ENCODE data around the gene PTGR3.
"Not testable (repeated sequence)": the region's sequence is repeated elsewhere in the genome, so short reads cannot be mapped to it uniquely, and the experiment has no call there.

PTGR3 gene

DNA sequence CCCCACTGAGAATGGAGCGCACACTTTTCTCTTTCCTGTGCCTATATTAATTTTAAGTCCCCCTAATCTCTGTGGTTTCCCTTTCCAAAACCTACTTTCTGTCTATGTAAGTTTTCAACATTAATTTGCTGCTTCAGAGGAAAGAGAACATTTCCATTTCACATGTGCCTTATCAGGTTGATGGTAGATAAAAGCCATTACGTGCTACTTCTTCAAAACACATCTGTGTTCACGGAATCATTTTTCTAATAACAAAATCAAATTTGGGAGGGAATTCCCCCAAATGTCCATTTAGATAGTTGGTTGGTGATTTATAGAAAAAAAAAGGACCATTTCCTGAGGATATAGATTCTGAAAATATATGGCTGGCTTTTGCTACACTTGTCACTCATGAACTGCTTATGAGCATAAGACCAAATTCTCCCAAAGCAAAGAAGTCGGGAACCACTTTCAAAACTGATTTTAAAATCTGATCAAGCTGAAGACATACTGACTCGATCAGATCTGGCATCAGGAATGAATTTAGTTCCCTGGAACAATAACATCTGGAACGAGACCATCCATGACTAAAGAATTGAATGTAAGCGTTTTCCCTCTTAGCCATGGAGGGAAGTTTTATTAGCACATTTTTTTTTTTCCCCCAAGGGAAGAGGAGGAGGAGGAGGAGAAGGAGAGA, 8.2 kb downstream of the PTGR3 start:
- no peak for DNase-seq

DNA sequence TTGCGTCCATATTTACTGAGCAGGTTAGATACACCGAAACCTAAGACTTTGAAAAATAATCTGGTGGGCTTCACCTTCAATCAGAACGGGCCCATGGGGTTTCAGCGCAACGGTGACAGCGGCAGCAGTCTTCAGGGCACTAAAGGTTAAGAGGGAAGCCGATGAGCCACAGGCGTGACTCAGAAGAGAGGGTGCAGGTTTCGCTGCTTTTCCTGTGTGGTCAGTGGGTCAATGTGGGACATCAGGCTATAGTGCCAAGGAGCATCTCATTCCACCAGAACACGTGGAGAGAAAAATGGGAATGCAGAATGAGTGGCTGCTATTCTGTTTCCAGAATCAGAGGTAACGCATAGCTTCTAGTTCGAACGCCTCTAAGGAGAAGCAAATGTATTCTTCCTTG, 8.9 kb downstream of the PTGR3 start:
- no peak for DNase-seq

DNA sequence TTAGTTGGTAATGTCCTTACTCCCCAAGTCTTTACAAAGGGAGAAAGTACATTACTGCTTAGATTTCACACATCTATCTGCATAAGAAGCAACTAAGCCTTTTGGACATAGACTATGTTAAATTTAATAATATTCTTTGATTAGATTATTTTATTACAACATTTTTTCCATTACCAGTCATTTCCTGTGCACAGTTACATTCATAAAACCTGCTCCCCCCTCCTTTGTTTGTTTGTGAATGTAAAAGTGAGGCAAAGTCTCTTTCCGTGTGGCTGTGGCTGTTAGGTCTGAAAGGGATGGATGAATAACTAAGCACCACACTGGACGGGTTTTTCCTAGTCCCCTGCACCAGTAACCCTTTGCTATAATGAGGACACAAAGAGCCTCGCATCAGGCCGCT, 9.6 kb downstream of the PTGR3 start:
- DNase-seq, result no peak

DNA sequence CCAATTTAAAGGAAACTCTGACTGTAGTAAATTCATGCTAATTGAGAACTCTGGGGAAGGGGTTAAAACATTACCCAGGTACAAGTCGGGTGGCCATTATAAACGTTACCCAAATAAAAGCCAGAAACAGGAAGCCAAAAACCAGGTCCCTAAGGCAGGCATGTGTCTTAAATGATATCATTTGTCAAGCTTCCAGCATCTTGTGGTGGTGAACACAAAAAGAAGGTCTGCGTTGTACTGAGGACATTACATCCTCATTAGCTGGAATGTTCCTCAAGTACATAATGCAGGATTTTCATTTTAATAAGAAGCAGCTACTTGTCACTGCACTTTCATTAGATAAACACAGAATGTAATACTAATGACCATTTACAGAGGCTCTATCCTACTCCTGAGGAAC, 10.9 kb downstream of the PTGR3 start:
- no peak for DNase-seq

DNA sequence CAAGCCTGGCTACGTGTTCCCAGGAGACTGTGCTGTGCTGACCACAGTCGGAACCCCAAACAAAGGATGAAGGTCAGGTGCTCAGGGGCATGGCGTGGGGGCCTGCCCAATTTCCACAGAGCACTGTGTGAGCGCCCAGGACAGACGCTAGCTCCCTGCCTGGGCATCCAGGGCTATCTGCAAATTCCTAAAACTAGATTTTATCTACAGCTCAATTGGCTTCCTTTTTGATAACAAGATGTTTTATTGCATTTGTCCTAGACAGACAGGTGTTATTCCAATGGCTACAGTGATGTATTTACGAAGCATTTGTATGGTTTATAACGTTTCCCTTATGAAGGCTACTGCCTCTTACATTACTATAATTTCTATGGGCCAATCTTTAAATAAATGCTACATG, 16.0 kb downstream of the PTGR3 start:
- DNase-seq, result no peak

DNA sequence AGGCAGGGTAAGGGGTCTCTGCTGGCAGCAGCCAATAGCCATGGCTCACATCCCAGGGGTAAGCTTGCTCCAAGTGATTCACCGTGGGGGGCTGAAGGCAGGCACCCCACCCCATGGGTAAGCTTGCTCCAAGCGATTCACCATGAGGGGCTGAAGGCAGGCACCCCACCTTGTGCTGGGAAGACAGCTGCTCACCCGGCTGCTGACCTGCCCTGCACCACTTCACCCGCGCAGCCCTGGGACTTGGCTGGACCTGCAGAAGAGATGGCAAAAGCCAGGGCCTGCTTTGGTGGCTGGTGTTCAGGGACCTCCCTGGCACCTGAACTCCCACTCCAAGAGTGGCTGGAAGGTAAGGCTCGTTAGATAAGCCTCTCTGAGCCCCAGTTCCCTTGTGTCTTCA, 19.2 kb downstream of the PTGR3 start:
- DNase-seq, result no peak

DNA sequence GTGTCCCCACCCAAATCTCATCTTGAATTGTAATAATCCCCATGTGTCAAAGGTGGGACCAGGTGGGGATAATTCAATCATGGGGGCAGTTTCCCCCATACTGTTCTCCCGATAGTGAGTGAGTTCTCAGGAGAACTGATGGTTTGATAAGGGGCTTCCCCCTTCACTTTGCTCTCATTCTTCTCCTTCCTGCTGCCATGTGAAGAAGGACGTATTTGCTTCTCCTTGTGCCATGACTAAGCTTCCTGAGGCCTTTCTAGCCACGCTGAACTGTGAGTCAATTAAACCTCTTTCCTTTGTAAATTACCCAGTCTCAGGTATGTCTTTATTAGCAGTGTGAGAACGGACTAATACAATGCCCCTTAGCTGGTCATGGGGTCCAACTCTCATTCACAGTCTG, 21.2 kb downstream of the PTGR3 start:
- not testable (repeated sequence) for DNase-seq

DNA sequence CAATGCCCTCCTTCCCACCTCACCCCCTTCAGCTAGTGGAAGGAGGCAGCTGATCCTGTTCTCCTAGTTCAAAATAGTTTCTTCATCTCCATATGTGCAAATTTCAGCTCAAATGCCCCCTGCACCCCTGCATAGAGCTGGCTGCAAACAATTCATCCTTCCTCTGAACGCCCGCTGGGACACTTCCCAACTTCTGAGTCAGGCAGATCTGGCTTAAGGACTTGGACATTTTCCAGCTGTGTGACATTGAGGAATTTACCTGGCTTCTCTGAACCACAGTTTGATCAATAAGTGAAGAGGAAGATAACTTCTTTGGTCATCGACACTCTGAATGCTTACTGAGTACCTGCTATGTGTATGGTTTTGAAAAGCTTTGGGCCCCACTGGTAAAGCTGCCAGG, 23.5 kb downstream of the PTGR3 start:
- no peak for DNase-seq

DNA sequence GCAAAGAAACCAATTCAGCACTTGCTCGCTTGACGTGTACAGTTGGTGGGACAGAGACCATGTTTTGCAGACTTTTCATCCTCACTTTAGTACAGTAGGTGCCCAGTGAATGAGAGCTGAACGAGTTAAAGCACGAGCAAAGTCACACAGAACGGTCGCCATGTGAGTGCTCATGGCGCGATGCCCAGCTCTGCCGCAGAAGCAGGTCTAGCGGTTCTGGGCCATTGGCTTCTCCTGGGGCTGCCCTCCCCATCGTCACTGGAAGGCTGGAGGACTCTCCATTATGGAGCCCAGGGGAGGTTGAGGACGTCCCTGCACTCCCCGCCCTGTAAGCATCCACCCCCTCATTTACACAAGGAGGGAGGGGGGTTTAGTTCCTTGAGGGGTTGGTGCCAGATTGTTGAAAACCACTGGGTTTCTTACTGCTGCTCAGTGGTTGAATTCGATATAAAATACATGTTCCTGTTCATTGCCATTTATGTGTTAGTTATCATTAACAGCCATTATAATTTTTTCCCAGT, 24.9 kb downstream of the PTGR3 start:
- DNase-seq, result no peak

DNA sequence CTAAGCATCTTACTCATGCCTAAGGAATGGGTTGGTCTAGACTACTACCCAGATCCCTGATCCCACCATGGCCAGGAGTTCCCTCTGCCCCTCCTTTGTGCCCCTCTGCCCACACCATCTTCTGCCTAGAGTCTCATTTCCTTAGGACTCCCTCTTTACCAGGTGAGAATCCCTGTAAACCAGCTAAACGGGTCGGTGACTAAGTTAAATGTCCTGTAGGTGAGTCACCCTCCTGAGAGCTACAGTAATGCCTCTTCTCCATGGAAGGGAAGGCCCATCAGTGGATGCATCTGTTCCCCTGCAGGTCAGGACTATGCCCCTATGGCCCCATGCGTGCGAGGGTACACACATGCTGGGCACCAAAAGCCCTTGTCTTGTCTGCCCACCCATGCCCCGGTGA, 25.4 kb downstream of the PTGR3 start:
- no peak for DNase-seq

DNA sequence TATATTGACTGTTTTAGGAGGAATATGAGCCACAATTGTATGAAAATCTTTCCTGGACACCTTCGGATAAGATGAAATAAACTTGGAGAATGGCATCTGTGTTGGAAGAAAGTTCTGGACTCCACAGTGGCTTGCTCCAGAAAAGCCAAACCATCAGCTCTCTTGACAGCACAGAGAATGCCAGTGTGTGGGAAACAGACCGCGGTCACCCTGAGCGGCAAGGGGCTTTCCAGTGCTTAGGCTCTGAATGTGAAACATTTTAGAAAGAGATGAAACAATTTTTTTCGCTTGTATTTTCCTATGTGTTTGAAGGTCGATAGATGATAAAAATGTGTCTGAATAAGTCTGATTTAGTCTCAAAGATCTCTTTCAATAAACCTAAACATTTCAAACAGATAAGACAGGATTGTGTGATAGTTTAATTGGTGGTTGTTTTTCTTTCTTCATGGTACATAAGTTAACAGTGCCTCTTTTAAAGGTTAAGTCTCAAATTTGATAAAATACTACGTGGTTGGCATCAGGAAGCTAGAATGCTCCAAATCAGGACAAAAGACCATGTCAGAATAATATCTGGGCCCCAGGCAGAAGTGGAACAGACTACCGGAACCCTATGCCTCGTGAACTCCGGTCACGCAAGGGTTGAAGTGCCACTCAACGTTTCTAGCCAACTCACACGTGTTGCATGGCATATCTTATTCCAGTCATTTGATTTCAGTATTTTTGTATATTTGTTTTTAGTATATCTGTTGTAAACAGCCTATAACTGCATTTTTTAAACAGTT, 28.9 kb downstream of the PTGR3 start:
- no peak for DNase-seq

DNA sequence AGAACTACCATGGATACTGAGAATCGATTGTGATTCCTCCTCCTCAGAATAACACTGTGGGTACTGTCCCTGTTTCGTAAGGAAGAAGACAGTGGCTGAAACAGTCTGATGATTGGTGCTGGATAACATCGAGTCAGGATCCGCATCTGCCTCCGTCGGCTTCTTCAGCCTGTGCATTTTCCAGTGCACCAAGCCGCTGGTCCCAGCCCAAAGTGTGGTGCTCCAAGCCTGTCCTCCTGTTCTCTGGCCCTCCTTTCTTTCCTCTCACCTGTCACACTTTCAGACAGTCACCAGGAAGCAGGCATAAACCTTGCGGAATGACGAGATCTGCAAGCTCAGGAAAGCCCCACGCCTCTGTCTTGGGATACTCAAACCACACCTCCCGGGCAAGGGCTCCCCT, 30.6 kb downstream of the PTGR3 start:
- no peak for DNase-seq

DNA sequence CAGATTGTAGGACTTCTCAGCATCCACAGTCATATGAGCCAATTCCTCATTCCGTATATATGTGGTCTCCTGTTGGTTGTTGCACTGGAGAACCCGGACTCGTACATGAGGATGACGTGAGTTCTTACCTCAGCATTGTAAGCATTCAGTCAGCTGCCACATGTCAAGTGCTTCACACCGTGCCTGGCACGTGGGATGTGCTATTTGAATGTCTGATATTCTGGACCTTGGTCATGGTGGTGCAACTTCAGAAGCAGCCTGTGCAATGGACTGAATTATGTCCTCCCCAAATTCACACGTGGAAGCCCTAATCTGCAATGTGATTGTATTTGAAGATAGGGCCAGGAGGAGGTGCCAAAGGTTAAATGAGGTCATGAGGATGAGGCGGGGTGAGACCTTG, 32.1 kb downstream of the PTGR3 start:
- no peak for DNase-seq

DNA sequence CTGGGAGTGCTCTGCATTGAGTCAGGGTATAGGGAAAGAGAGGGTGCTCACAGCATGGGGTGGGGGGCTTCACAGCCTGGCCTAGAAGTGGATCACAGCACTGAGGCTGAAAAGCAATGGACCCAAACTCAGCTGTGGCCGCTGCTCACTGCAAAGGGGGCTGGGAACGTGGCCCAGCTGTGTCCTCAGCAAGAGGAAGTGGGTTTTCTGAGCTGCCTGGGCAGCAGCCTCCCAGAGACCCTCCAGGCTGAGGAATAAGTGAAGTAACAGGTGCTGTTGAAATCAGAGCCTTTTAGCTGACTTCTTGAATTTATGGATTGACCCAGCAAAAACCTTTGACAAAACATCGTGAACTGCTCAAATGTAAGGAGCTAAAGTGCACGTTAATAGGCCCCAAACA, 35.2 kb downstream of the PTGR3 start:
- DNase-seq, result no peak

DNA sequence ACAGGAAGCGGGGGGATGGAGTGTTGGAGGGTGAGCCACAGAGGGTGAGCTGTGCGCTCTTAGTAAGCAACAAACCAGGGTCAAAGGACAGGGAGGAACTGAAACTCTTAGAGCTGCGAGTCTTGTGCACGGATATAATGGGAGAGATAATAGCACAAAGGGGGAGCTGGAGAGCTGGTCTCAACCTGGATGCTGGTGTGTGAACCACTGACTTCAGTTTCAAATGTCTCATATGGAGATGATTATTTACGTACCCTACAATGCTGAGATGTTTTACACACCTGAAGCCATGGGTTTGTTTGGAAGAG, 35.9 kb downstream of the PTGR3 start:
- no peak for DNase-seq

DNA sequence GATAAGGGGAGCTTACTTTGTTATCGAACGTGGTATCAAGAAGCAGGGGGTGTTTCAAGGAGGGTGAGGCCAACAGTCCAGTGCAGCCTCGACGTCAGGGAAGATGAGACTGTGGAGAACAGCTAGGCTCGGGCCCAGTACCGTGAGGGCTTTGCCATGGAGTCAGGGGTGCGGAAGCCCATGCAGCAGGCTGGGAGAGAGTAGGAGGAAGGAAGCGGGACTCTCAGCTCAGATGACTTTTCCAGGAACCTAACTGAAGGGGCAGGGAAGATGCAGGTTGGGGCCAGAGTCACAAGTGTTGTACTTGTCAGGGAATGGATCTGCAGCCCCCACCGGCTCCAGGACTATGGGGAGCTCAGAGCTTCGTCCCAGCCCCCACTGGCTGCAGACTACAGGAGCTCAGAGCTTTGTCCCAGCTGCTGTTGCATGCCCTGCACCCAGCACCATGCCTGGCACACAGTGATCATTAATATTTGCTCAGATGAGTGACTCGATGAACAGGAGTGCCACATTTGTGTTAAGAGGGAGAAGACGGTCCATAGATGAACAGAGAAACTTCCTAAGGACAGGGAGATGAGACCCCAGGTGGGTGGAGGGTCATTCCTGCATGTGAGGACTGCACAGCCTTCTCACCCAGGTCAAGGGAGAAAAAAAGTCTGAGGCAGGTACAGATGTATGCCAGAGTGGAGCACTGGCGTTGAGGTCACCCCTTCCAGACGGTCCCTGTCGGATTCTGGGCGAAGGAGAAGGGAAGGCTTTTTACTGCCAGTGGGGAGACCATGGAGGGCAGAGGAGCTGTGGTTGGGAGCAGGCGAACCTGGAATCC, 36.4 kb downstream of the PTGR3 start:
- no peak for DNase-seq

DNA sequence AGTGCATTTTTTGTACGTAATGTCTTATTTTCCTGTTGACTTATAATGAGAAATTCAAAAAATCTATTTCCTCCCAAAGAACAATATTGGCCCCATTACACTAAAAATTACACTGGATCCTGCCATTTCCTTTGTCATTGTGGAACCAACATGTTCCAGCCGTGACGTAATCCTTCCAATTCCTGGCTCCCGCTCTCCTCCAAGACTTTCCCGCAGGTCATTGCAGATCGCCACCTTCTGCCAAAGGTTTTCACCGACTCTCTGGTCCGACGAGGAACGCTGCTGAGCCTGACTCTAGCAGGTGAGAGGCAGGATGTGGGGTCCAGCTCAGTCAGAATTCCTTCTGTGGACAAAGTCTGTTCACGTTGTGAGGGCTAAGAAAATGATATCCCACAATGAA, 38.0 kb downstream of the PTGR3 start:
- no peak for DNase-seq

DNA sequence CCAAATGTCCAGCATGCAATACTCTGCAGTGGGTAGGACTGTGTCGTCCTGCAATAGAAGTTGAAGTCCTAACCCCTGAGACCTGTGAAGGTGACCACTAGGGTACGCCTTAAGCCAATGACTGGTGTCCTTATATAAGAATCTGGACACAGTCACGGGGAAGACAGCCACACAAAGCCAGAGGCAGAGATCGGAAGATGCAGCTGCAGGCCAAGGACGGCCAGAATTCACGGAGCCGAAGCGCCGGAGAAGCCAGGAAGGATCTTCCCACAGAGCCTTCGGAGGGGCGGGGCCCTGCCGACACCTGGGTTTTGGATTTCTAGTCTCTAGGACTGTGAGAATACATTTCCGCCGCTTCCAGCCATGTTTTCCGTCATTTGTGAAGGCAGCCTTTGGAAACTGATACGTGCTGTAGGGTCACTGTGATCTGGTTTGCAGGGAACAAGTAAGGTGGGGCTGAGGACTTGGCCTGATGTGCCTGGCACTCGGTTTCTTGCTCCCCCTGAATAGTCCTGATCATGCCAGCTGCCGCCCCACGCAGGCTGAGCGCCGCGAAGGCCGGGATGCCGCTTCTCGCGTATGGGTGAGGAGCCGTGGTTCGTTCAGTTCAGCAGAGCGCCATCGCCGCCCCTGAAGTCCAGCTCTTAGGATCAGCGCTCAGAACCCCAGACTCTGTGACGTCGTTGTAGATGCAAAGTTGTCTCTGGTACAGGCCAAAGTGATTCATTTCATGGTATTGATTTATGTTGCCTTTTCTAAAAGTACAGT, 38.7 kb downstream of the PTGR3 start:
- no peak for DNase-seq

DNA sequence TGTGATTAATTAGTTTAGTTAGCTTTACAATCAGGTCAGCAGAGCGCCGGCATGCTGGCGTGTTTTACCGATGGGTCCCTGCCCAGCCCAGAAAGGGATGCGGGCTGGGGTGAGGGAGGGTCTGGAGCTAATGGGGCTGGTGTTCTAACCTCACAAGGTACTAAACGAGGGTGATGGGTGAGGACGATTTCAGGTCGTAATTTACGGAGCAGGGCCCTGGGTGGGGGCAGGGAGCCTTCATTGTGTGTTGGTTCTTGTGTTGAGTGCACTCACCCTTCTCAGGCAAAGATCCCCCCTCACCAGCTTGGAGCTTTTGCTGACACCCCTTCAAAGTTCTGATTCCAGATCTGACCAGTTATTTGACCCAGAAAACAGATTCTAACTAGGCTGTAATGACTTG, 39.5 kb downstream of the PTGR3 start:
- DNase-seq, result no peak

DNA sequence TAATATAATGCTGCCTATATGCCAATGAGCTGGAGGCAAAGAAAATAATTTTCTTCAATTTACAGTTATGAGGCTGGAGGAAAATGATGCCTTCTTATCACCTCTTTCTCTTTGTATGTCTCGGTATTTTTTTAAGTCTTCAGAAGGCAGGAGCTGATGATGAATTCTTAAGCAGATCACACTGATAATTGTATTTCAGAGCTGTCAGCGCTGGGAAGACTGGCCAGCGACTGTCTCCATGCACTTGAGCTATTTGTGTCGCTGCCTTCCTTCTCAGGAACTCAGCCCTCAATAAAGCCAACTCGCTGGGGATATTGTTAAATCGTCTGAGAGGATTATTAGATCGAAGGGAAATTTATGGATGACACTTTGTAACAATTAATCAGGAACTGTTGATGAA, 40.3 kb downstream of the PTGR3 start:
- no peak for DNase-seq

DNA sequence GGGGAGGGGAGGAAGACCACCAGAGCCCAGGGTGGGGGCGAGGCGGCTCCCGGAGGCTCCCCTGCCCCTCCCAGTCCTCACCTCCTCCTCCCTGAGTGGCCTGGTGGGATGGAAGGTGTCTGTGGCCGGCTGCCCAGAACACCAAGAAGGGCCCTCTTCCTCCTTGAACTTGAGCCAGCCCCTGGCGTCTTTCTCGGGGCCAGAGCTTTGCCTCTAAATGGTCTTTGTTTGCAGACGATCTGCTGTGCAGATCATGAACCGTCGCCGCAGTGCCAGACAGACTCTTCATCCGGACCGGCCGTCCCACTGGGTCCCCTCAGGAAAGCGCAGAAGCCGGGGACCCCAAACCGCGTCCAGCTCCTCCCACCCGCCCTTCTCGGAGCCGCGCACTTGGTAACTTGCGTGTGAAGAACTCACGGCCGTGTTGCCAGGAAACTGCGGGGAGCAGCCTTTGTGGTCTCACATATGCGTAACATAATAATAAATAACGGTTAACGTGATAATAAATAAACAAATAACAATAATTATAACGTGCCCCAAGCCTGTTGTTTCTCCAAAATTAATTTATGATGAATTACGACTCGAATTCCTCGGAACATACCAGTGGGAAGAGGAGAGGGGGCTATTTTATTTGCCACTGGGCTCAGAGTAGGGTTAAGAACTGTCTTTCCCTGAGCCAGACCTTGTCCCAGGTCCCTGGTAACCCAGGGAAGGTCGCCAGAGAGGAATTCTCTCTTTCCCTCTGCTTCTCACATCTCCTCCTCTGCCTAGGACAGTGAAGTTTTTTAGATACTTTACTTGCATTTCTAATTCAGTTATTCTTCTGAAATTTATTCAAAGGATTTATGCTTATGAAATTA, 41.0 kb downstream of the PTGR3 start:
- no peak for DNase-seq

DNA sequence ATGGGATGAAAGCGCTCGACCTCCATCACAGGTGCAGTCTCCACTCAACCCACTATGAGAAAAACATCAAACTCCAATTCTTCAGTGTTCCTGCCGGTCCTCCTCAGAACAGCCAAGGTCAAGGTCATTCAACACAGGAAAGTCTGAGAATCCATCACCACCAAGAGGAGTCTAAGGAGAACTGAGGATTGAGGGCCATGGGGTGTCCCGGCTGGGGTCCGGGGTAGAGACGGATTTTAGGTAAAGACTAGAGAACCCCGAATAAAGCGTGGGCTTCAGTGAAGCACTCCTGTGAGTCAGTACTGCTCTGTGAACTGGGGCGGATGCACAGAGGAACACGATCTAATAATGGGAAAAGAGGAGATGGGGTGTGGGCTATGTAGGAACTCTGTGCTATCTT, 41.8 kb downstream of the PTGR3 start:
- DNase-seq, result no peak
